HG03442 (cell line): ENCODE measurements around the gene TEX28.
"Not testable (repeated sequence)": the region's sequence is repeated elsewhere in the genome, so short reads cannot be mapped to it uniquely, and the experiment has no call there.

Experiments used
- ATAC-seq: cut with Tn5 transposase; IDR thresholded peaks from one replicate; pipeline ENCODE4 v1.9.1; 2021; ENCODE audit warnings: mild to moderate bottlenecking, moderate library complexity; ENCODE audit not compliant: unreplicated experiment

TEX28 gene

GRCh38 chrX:154294791-154295574 is at the start of gene TEX28:
Gene TEX28 (minus strand): TSS chrX:154295124. CDS start chrX:154292117, 3,007 bp downstream.
- no peak for ATAC-seq

GRCh38 chrX:154343620-154344019 is 48.7 kb upstream of the TEX28 start:
- not testable (repeated sequence) for ATAC-seq

- ATAC-seq = not testable (repeated sequence)
These were observed 48.1 kb upstream of the TEX28 start for GRCh38 chrX:154343063-154343462.

- peak; percentile 67 for ATAC-seq
These were observed 46.7 kb upstream of the TEX28 start for GRCh38 chrX:154341399-154342298.

GRCh38 chrX:154334496-154334895 is 39.6 kb upstream of the TEX28 start:
- no peak for ATAC-seq

- no peak for ATAC-seq
These were observed 38.9 kb upstream of the TEX28 start for GRCh38 chrX:154333837-154334271.

- ATAC-seq = no peak
These were observed 38.2 kb upstream of the TEX28 start for GRCh38 chrX:154333116-154333515.

- no peak for ATAC-seq
These were observed 37.6 kb upstream of the TEX28 start for GRCh38 chrX:154332561-154332960.

GRCh38 chrX:154329294-154329693 is 34.4 kb upstream of the TEX28 start:
- no peak for ATAC-seq

GRCh38 chrX:154328646-154329045 is 33.7 kb upstream of the TEX28 start:
- no peak for ATAC-seq

- ATAC-seq = no peak
These were observed 32.3 kb upstream of the TEX28 start for GRCh38 chrX:154327038-154327820.

GRCh38 chrX:154325541-154325940 is 30.6 kb upstream of the TEX28 start:
- ATAC-seq = no peak

- ATAC-seq = no peak
These were observed 28.6 kb upstream of the TEX28 start for GRCh38 chrX:154323537-154323936.

GRCh38 chrX:154322890-154323289 is 28.0 kb upstream of the TEX28 start:
- no peak for ATAC-seq

GRCh38 chrX:154321594-154321993 is 26.7 kb upstream of the TEX28 start:
- no peak for ATAC-seq

GRCh38 chrX:154321152-154321551 is 26.2 kb upstream of the TEX28 start:
- ATAC-seq = no peak

- no peak for ATAC-seq
These were observed 25.5 kb upstream of the TEX28 start for GRCh38 chrX:154320406-154320805.

- ATAC-seq = no peak
These were observed 22.6 kb upstream of the TEX28 start for GRCh38 chrX:154317391-154317995.

GRCh38 chrX:154315416-154315815 is 20.5 kb upstream of the TEX28 start:
- ATAC-seq = no peak

GRCh38 chrX:154313147-154313546 is 18.2 kb upstream of the TEX28 start:
- peak; percentile 42 for ATAC-seq

- ATAC-seq = no peak
These were observed 17.2 kb upstream of the TEX28 start for GRCh38 chrX:154312116-154312515.
